Duodenal mucosa (tissue), 2 donors: Measurements from ENCODE around the gene UHRF1.
A peak's percentile ranks its signal among the peaks of the same experiment; 100 is the strongest.

Experiments used
- H3K27ac ChIP-seq: one replicate; pipeline ENCODE4 v1.7.0; 2013; ENCODE audit warnings: low read depth, low read length
- H3K27me3 ChIP-seq, 2 donors: one replicate each; pipeline ENCODE4 v1.7.0; 2013; ENCODE audit warnings: low read length in 2 of 2, control low read depth in 1 of 2; ENCODE audit not compliant: insufficient read depth in 2 of 2, control insufficient read depth in 1 of 2
- H3K36me3 ChIP-seq, 2 donors: one replicate each; pipeline ENCODE4 v1.7.0; 2013; ENCODE audit warnings: low read length in 2 of 2, control low read depth in 1 of 2; ENCODE audit not compliant: insufficient read depth in 2 of 2, control insufficient read depth in 1 of 2
- H3K4me1 ChIP-seq, 2 donors: one replicate each; pipeline ENCODE4 v1.7.0; 2013; ENCODE audit warnings: low read length in 2 of 2, control low read depth in 1 of 2; ENCODE audit not compliant: insufficient read depth in 2 of 2, control insufficient read depth in 1 of 2
- H3K4me3 ChIP-seq, 2 donors: one replicate each; pipeline ENCODE4 v1.7.0; 2013; ENCODE audit warnings: low read length in 2 of 2, low read depth in 1 of 2
- H3K9ac ChIP-seq, 2 donors: one replicate each; pipeline ENCODE4 v1.7.0; 2013; ENCODE audit warnings: low read length in 2 of 2, low read depth in 1 of 2
- H3K9me3 ChIP-seq, 2 donors: one replicate each; pipeline ENCODE4 v1.7.0; 2013; ENCODE audit warnings: low read length in 2 of 2, control low read depth in 1 of 2; ENCODE audit not compliant: control insufficient read depth in 1 of 2

The UHRF1 gene

GRCh38 chr19:4909156-4909896 lies at the start of gene UHRF1:
Gene UHRF1 (plus strand): TSS chr19:4909501. CDS start chr19:4910886, 1,385 bp downstream.
- H3K27me3 ChIP-seq: no peaks in the 10 kb centered on the region
- H3K4me3 ChIP-seq: peak within 1 kb of the TSS; percentile 70
- H3K36me3 ChIP-seq: peaks cover 0 to 9% of the 10 kb centered on the region in 2 donors
- no peaks in the 10 kb centered on the region for H3K9me3 ChIP-seq
- H3K27ac ChIP-seq: no peak within 1 kb of the TSS
- H3K9ac ChIP-seq: peak within 1 kb of the TSS; percentile 43 to 70
- H3K4me1 ChIP-seq: peaks cover 19 to 34% of the 10 kb centered on the region in 2 donors

DNA sequence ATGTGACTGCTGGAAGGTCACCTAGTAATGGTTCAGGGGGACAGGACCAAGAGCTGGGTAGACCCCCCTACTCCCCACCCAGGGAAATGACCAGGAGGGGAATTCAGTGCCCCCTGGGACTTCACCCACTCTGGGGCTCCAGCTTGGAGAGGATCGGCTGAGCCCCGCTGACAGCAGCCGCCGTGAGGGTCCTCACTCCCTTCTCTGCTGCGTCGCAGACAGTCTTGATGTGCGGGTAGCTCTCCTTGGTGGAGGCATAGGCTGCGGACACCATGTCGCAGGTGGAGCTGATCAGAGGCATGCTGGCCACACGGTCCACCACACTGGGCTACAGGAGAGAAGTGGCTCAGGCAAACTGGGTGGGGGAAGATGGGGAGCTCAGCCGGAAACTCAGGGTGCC lies 49.6 kb upstream of the UHRF1 start:
- Histone ChIP-seq H3K27ac (no peak overlapping the region), H3K36me3 (peaks cover 9 to 31% of the 10 kb centered on the region in 2 donors)

DNA sequence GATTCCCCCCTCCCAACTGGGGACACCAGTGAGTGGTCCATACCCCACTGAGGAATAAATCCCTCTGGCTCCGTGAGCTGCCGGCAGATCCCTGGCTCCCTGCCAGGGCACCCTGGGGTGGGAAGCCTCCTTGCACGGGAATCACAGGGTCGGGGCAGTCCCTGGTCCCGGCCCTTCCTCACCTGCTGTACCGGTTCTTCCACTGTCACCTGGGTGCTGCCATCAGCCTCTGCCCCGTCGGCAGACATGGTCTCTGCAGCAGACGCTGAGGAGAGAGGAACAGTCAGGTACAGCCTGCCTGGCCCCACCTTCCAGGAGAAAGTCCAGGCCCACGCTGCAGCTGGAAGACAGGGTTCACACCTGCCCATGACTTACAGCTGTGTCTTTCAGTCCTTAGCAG lies 48.2 kb upstream of the UHRF1 start:
- Histone ChIP-seq H3K4me1 (peaks cover 1 to 17% of the 10 kb centered on the region in 2 donors), H3K4me3 (peak overlapping the region; percentile 42 to 54), H3K9ac (peak overlapping the region; percentile 18 to 30), H3K27me3 (no peaks in the 10 kb centered on the region), H3K27ac (no peak overlapping the region), H3K9me3 (no peaks in the 10 kb centered on the region), H3K36me3 (peaks cover 9 to 25% of the 10 kb centered on the region in 2 donors)

More for the DNA sequence above, 49.6 kb upstream of the UHRF1 start:
- Histone ChIP-seq H3K4me1 (peaks cover 0 to 17% of the 10 kb centered on the region in 2 donors), H3K27me3 (no peaks in the 10 kb centered on the region), H3K9ac (no peak overlapping the region), H3K4me3 (no peak overlapping the region), H3K9me3 (no peaks in the 10 kb centered on the region)

GRCh38 chr19:4866595-4867424 lies 42.5 kb upstream of the UHRF1 start:
- no peaks in the 10 kb centered on the region for H3K27me3 ChIP-seq
- H3K4me3 ChIP-seq: peak overlapping the region; percentile 83 to 95
- H3K9ac ChIP-seq: peak overlapping the region; percentile 65 to 95
- H3K9me3 ChIP-seq: no peaks in the 10 kb centered on the region
- peak overlapping the region; percentile 66 for H3K27ac ChIP-seq
- H3K36me3 ChIP-seq: no peaks in the 10 kb centered on the region
- peaks cover 6 to 10% of the 10 kb centered on the region in 2 donors for H3K4me1 ChIP-seq

GRCh38 chr19:4867534-4868285 lies 41.6 kb upstream of the UHRF1 start, which contains the start of gene PLIN3:
Gene PLIN3 (minus strand): TSS chr19:4867667. CDS start chr19:4861394, 6,273 bp downstream.
- H3K27ac ChIP-seq: peak within 1 kb of the TSS; percentile 75
- no peaks in the 10 kb centered on the region for H3K36me3 ChIP-seq
- H3K4me3 ChIP-seq: peak within 1 kb of the TSS; percentile 83 to 95
- H3K9me3 ChIP-seq: no peaks in the 10 kb centered on the region
- no peaks in the 10 kb centered on the region for H3K27me3 ChIP-seq
- H3K4me1 ChIP-seq: peaks cover 6 to 10% of the 10 kb centered on the region in 2 donors
- peak within 1 kb of the TSS; percentile 65 to 95 for H3K9ac ChIP-seq

DNA sequence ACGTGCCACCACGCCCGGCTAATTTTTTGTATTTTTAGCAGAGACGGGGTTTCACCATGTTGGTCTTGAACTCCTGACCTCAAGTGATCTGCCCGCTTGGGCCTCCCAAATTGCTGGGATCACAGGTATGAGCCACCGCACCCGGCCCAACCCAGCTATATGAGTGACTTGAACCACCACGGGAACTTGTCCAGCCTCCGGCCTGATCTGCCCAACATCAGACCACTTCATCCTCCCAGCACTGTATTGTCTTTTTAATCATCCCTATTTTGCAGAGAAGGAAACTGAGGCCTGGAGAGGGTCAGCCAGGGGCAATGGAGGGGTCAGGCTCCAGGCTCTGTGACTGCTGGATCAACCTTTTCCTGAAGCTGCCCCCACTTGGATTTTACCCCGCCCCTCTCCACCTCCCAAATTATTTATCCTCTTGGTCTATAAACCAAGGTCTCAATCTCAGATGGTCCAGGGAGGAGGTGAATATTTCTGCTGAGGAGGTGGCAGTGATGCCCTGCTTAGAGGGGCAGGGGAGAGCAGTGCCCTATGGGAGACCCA lies 40.9 kb upstream of the UHRF1 start:
- Histone ChIP-seq H3K9me3 (no peaks in the 10 kb centered on the region), H3K9ac (no peak overlapping the region), H3K27ac (no peak overlapping the region), H3K27me3 (no peaks in the 10 kb centered on the region), H3K36me3 (no peaks in the 10 kb centered on the region), H3K4me1 (peaks cover 6 to 10% of the 10 kb centered on the region in 2 donors), H3K4me3 (peak overlapping the region in 1 of 2 donors; percentile 83)

- no peak overlapping the region for H3K27ac ChIP-seq
- no peaks in the 10 kb centered on the region for H3K36me3 ChIP-seq
- H3K4me1 ChIP-seq: peaks cover 6 to 10% of the 10 kb centered on the region in 2 donors
- H3K4me3 ChIP-seq: no peak overlapping the region
- H3K9me3 ChIP-seq: no peaks in the 10 kb centered on the region
- H3K9ac ChIP-seq: no peak overlapping the region
- H3K27me3 ChIP-seq: no peaks in the 10 kb centered on the region
Observed at GRCh38 chr19:4870025-4870700, 39.1 kb upstream of the UHRF1 start.

DNA sequence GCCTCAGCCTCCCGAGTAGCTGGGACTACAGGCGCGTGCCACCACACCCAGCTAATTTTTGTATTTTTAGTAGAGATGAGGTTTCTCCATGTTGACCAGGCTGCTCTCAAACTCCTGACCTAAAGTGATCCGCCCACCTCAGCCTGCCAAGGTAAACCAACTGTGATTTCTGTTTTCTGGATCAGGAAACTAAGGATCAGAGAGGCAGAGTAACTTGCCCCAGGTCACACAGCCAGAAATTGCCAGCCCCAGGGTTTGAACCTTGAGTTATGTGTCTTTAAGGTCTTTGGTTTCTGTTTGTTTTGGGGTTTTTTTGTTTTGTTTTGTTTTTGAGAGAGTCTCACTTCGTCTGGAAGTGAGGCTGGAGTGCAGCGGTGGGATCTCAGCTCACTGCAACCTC lies 37.6 kb upstream of the UHRF1 start:
- H3K4me1 ChIP-seq: peaks cover 1 to 3% of the 10 kb centered on the region in 2 donors
- no peaks in the 10 kb centered on the region for H3K9me3 ChIP-seq
- no peaks in the 10 kb centered on the region for H3K36me3 ChIP-seq
- H3K27me3 ChIP-seq: no peaks in the 10 kb centered on the region
- no peak overlapping the region for H3K27ac ChIP-seq
- no peak overlapping the region for H3K9ac ChIP-seq
- H3K4me3 ChIP-seq: no peak overlapping the region

DNA sequence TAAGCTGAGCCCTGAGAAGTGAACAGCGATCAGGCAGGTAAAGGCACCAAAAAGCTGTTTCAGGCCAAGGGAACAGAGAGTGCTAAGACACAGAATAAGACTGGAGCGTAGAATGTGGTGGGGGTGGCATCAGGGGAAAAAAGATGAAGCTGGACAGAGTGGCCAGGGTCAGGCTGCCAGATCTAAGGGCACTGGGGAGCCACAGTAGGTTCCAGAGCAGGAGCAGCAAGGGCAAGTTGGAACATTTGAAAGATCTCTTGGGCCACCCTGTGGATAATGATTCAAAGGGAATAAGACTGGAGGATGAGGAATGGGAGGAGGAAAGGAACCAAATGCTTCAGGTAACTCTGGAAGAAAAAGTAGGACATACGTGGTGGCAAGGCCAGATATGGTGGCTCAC lies 35.4 kb upstream of the UHRF1 start:
- no peak overlapping the region for H3K9ac ChIP-seq
- no peak overlapping the region for H3K27ac ChIP-seq
- H3K27me3 ChIP-seq: no peaks in the 10 kb centered on the region
- no peaks in the 10 kb centered on the region for H3K36me3 ChIP-seq
- no peaks in the 10 kb centered on the region for H3K4me1 ChIP-seq
- H3K4me3 ChIP-seq: no peak overlapping the region
- H3K9me3 ChIP-seq: no peaks in the 10 kb centered on the region
